GM12872 (cell line): Measurements from ENCODE around the gene RAD51B.

Experiments
- CTCF ChIP-seq: IDR thresholded peaks from 3 replicates; pipeline ENCODE4 v1.5.1; 2011; ENCODE audit warnings: low read depth, mild to moderate bottlenecking, low read length, moderate library complexity; ENCODE audit not compliant: insufficient read depth

RAD51B gene

GRCh38 chr14:67837011-67837624 is 17.5 kb downstream of the RAD51B start:
- TF ChIP-seq CTCF = peak; percentile 52

GRCh38 chr14:67846029-67846610 is 26.5 kb downstream of the RAD51B start:
- TF ChIP-seq CTCF = no peak

- no peak for TF ChIP-seq CTCF
Observed at GRCh38 chr14:67850066-67850830, 30.7 kb downstream of the RAD51B start.

GRCh38 chr14:67851785-67852410 is 32.3 kb downstream of the RAD51B start:
- no peak for TF ChIP-seq CTCF

GRCh38 chr14:67852926-67853604 is 33.5 kb downstream of the RAD51B start:
- no peak for TF ChIP-seq CTCF

- no peak for TF ChIP-seq CTCF
Observed at GRCh38 chr14:67853715-67854114, 34.1 kb downstream of the RAD51B start.

- no peak for TF ChIP-seq CTCF
Observed at GRCh38 chr14:67856827-67857226, 37.2 kb downstream of the RAD51B start.
